Neural cell (in vitro differentiated cells): ENCODE data around the gene THADA. TPM values are rescaled to one million over a fixed set of nuclear protein-coding genes. Genes with fewer than 3 reads are reported as not detected.

Experiments used
- H2AFZ ChIP-seq: fragments of 200-600, 300-800 bp; sonication (generic), shearing (Covaris generic); 2 replicates; pipeline ENCODE4 v1.6.0; 2014; ENCODE audit warnings: low read depth, mild to moderate bottlenecking, antibody characterized with exemption, low read length, moderate library complexity
- H3F3A ChIP-seq: fragments of 200-600 bp; shearing (Covaris generic); 2 replicates; pipeline ENCODE4 v1.6.1; 2016; ENCODE audit warnings: mild to moderate bottlenecking, moderate library complexity, mixed read lengths, antibody characterized with exemption, low read length; ENCODE audit not compliant: insufficient read depth, poor library complexity, severe bottlenecking
- H3K27ac ChIP-seq: fragments of 200-600, 300-800 bp; sonication (generic), shearing (Covaris generic); 2 replicates; pipeline ENCODE4 v1.5.1; 2014; ENCODE audit warnings: mild to moderate bottlenecking, low read length, moderate library complexity
- H3K27me3 ChIP-seq: fragments of 300-800, 200-600 bp; sonication (generic), shearing (Covaris generic); 2 replicates; pipeline ENCODE4 v1.6.0; 2014; ENCODE audit warnings: mild to moderate bottlenecking, low read depth, low read length, moderate library complexity; ENCODE audit not compliant: insufficient read depth
- H3K36me3 ChIP-seq: fragments of 300-800, 200-600 bp; sonication (generic), shearing (Covaris generic); 2 replicates; pipeline ENCODE4 v1.5.1; 2014; ENCODE audit warnings: mild to moderate bottlenecking, antibody characterized with exemption, low read length, moderate library complexity; ENCODE audit not compliant: insufficient read depth
- H3K4me2 ChIP-seq: fragments of 300-800, 200-600 bp; sonication (generic), shearing (Covaris generic); 2 replicates; pipeline ENCODE4 v1.6.0; 2014; ENCODE audit warnings: mild to moderate bottlenecking, low read length
- H3K4me3 ChIP-seq: fragments of 300-800, 200-600 bp; sonication (generic), shearing (Covaris generic); 2 replicates; pipeline ENCODE4 v1.5.1; 2014; ENCODE audit warnings: mild to moderate bottlenecking, low read length, moderate library complexity
- H3K79me2 ChIP-seq: fragments of 200-600 bp; shearing (Covaris generic); replicated peaks from 2 replicates; pipeline ENCODE4 v1.6.0; 2014; ENCODE audit warnings: mild to moderate bottlenecking, low read length, moderate library complexity; ENCODE audit not compliant: insufficient read depth
- H3K9ac ChIP-seq: fragments of 300-800, 200-600 bp; sonication (generic), shearing (Covaris generic); 2 replicates; pipeline ENCODE4 v1.6.1; 2016; ENCODE audit warnings: mild to moderate bottlenecking, low read length, mixed read lengths
- H3K9me2 ChIP-seq: fragments of 200-600 bp; shearing (Covaris generic); 2 replicates; pipeline ENCODE4 v1.6.1; 2016; ENCODE audit warnings: mild to moderate bottlenecking, low read length, mixed read lengths; ENCODE audit not compliant: insufficient read depth
- H3K9me3 ChIP-seq: fragments of 200-600, 300-800 bp; sonication (generic), shearing (Covaris generic); 2 replicates; pipeline ENCODE4 v1.6.1; 2016; ENCODE audit warnings: mild to moderate bottlenecking, mixed run types, low read length, moderate library complexity, mixed read lengths
- H4K20me1 ChIP-seq: fragments of 200-600 bp; shearing (Covaris generic); 2 replicates; pipeline ENCODE4 v1.6.1; 2016; ENCODE audit warnings: mild to moderate bottlenecking, mixed run types; ENCODE audit not compliant: insufficient read depth
- CTCF ChIP-seq: fragments of 450-650 bp; IDR thresholded peaks from 2 replicates; pipeline ENCODE4 v1.5.1; 2014; ENCODE audit warnings: antibody characterized with exemption, mild to moderate bottlenecking, moderate library complexity; ENCODE audit not compliant: poor library complexity, severe bottlenecking
- EP300 ChIP-seq: fragments of 450-650 bp; conservative IDR thresholded peaks from 2 replicates; pipeline ENCODE4 v1.6.1; 2014; ENCODE audit warnings: antibody characterized with exemption, mild to moderate bottlenecking, moderate library complexity; ENCODE audit not compliant: poor library complexity, severe bottlenecking
- EZH2 ChIP-seq: fragments of 200-600, 300-800 bp; shearing (Covaris generic), sonication (generic); IDR thresholded peaks from 2 replicates; pipeline ENCODE4 v1.6.1; 2014; ENCODE audit warnings: antibody characterized with exemption, low read length, borderline replicate concordance, mild to moderate bottlenecking; ENCODE audit not compliant: insufficient read depth, poor library complexity, severe bottlenecking
- MXI1 ChIP-seq: fragments of 450-650 bp; conservative IDR thresholded peaks from 2 replicates; pipeline ENCODE4 v1.6.1; 2014; ENCODE audit warnings: antibody characterized with exemption, mild to moderate bottlenecking; ENCODE audit not compliant: poor library complexity, severe bottlenecking
- POLR2AphosphoS5 ChIP-seq: IDR thresholded peaks from 2 replicates; pipeline ENCODE4 v1.6.1; 2012
- RAD21 ChIP-seq: fragments of 450-650 bp; conservative IDR thresholded peaks from 2 replicates; pipeline ENCODE4 v1.6.1; 2014; ENCODE audit warnings: antibody characterized with exemption, mild to moderate bottlenecking, moderate library complexity
- SMC3 ChIP-seq: fragments of 450-650 bp; conservative IDR thresholded peaks from 2 replicates; pipeline ENCODE4 v1.6.1; 2014; ENCODE audit warnings: antibody characterized with exemption, mild to moderate bottlenecking, moderate library complexity; ENCODE audit not compliant: poor library complexity
- TAF1 ChIP-seq: IDR thresholded peaks from 2 replicates; pipeline ENCODE4 v1.6.1; 2012; ENCODE audit warnings: low read depth
- polyA plus RNA-seq: library from polyadenylated mRNA; depleted of rRNA; stranded (reverse); fragments of >200 nt; gene quantifications from 2 replicates; pipeline ENCODE4 v1.2.3, GENCODE V29; 2014
- TF ChIP-seq, protein P1 (sequence below): IDR thresholded peaks from 2 replicates; pipeline ENCODE4 v1.6.1; 2012; ENCODE audit warnings: borderline replicate concordance

Gene THADA
- polyA plus RNA-seq, 1 donor from 2014 or later, result 8.5 TPM

GRCh38 chr2:43469094-43469493, 126.7 kb downstream of the THADA start:
- H3K79me2 ChIP-seq, result no peaks in the 10 kb centered on the region
- no peak overlapping the region for H3K9ac ChIP-seq
- no peak overlapping the region for H3K27ac ChIP-seq
- H3K4me2 ChIP-seq, result no peak overlapping the region
- TF ChIP-seq RAD21 (no peak), SMC3 (no peak), EZH2 (no peak), CTCF (no peak), TAF1 (no peak), POLR2AphosphoS5 (no peak), EP300 (no peak)
- TF ChIP-seq, protein P1, sequence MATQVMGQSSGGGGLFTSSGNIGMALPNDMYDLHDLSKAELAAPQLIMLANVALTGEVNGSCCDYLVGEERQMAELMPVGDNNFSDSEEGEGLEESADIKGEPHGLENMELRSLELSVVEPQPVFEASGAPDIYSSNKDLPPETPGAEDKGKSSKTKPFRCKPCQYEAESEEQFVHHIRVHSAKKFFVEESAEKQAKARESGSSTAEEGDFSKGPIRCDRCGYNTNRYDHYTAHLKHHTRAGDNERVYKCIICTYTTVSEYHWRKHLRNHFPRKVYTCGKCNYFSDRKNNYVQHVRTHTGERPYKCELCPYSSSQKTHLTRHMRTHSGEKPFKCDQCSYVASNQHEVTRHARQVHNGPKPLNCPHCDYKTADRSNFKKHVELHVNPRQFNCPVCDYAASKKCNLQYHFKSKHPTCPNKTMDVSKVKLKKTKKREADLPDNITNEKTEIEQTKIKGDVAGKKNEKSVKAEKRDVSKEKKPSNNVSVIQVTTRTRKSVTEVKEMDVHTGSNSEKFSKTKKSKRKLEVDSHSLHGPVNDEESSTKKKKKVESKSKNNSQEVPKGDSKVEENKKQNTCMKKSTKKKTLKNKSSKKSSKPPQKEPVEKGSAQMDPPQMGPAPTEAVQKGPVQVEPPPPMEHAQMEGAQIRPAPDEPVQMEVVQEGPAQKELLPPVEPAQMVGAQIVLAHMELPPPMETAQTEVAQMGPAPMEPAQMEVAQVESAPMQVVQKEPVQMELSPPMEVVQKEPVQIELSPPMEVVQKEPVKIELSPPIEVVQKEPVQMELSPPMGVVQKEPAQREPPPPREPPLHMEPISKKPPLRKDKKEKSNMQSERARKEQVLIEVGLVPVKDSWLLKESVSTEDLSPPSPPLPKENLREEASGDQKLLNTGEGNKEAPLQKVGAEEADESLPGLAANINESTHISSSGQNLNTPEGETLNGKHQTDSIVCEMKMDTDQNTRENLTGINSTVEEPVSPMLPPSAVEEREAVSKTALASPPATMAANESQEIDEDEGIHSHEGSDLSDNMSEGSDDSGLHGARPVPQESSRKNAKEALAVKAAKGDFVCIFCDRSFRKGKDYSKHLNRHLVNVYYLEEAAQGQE, result no peak
- no peaks in the 10 kb centered on the region for H3K27me3 ChIP-seq
- H3K9me3 ChIP-seq, result no peaks in the 10 kb centered on the region
- H3K4me3 ChIP-seq, result no peak overlapping the region
- H3K36me3 ChIP-seq, result no peaks in the 10 kb centered on the region
- H4K20me1 ChIP-seq, result no peaks in the 10 kb centered on the region
- no peak overlapping the region for H2AFZ ChIP-seq
- H3F3A ChIP-seq, result no peaks in the 10 kb centered on the region
- no peaks in the 10 kb centered on the region for H3K9me2 ChIP-seq

GRCh38 chr2:43467891-43468290, 127.9 kb downstream of the THADA start:
- H3F3A ChIP-seq, result no peaks in the 10 kb centered on the region

More at GRCh38 chr2:43467891-43468290, 127.9 kb downstream of the THADA start:
- H4K20me1 ChIP-seq, result no peaks in the 10 kb centered on the region
- H3K4me2 ChIP-seq, result no peak overlapping the region
- no peak overlapping the region for H3K9ac ChIP-seq
- no peak overlapping the region for H3K4me3 ChIP-seq
- no peaks in the 10 kb centered on the region for H3K79me2 ChIP-seq
- no peaks in the 10 kb centered on the region for H3K9me2 ChIP-seq
- H3K36me3 ChIP-seq, result no peaks in the 10 kb centered on the region
- H3K9me3 ChIP-seq, result no peaks in the 10 kb centered on the region
- no peak overlapping the region for H2AFZ ChIP-seq
- H3K27me3 ChIP-seq, result no peaks in the 10 kb centered on the region
- TF ChIP-seq TAF1 (no peak), EZH2 (no peak), EP300 (no peak), CTCF (no peak), MXI1 (no peak), POLR2AphosphoS5 (no peak), RAD21 (no peak), SMC3 (no peak)
- TF ChIP-seq, protein P1, result no peak
- H3K27ac ChIP-seq, result no peak overlapping the region
